K562 (cell line): ENCODE results near the gene LNPEP. TPM values are rescaled to one million over a fixed set of nuclear protein-coding genes. Genes with fewer than 3 reads are reported as not detected.

Experiments
- ATAC-seq: fragments of 200-7000 bp; cut with Tn5 transposase; 3 replicates; pipeline ENCODE4 v1.9.1; 2020; ENCODE audit warnings: moderate library complexity
- BruUV-seq: library from RNA; stranded (reverse); fragments of 400-500 nt; replicated peaks from 2 replicates; lab custom pipeline; 2021; lab: Mats Ljungman, UMichigan
- CTCF ChIA-PET: fragments of 300-600 bp; formaldehyde crosslinking; extraction: SDS; loops from one replicate; lab custom pipeline; 2021; ENCODE audit warnings: low intra/inter-chr PET ratio; lab: Yijun Ruan, JAX
- POLR2A ChIA-PET: fragments of 300-600, 350-650 bp; sonication (Branson Sonifier 250); formaldehyde crosslinking; extraction: SDS; loops from one replicate; lab custom pipeline; 2021; ENCODE audit warnings: antibody characterized with exemption, inconsistent platforms; lab: Yijun Ruan, JAX
- DNase-seq, 4 experiments: peaks; one replicate each; pipeline versions ENCODE4 v3.0.0 to v3.0.0-alpha.2; 2011 to 2018; ENCODE audit warnings: low spot score in 3 of 4, mixed read lengths in 3 of 4; ENCODE audit errors: extremely low read depth in 1 of 4
- FAIRE-seq: peaks from 2 replicates; lab custom pipeline; 2011; peaks lifted over from hg19 to GRCh38; lab: Jason Lieb, UNC
- H2AFZ ChIP-seq: 2 replicates; pipeline ENCODE4 v1.6.0; 2011; ENCODE audit warnings: low read depth, low read length, control low read depth, inconsistent platforms
- H3K27ac ChIP-seq: fragments of 200-600 bp; 3 replicates; pipeline ENCODE4 v1.8.0; 2011; ENCODE audit warnings: low read depth, mild to moderate bottlenecking, control low read depth, inconsistent platforms, low read length, moderate library complexity, mixed read lengths; ENCODE audit errors: extremely low read depth
- H3K27me3 ChIP-seq, 2 experiments: fragments of 300-600 bp in 1 of 2; 2 replicates in 1 of 2; 3 replicates in 1 of 2; pipeline versions ENCODE4 v1.6.0 to v1.8.0; 2011; ENCODE audit warnings: inconsistent platforms in 2 of 2, low read length in 2 of 2, mild to moderate bottlenecking in 1 of 2, mixed read lengths in 1 of 2, moderate library complexity in 1 of 2; ENCODE audit not compliant: control insufficient read depth in 2 of 2, insufficient read depth in 2 of 2
- H3K36me3 ChIP-seq: fragments of 300-600 bp; 3 replicates; pipeline ENCODE4 v1.8.0; 2011; ENCODE audit warnings: mild to moderate bottlenecking, low read length, inconsistent platforms; ENCODE audit not compliant: control insufficient read depth, insufficient read depth
- H3K4me1 ChIP-seq, 2 experiments: fragments of 200-600 bp in 1 of 2; replicated peaks in 1 of 2; 2 replicates in 1 of 2; 3 replicates in 1 of 2; pipeline versions ENCODE4 v1.5.1 to v1.8.0; 2011; ENCODE audit warnings: inconsistent platforms in 2 of 2, low read length in 2 of 2, mild to moderate bottlenecking in 1 of 2, mixed read lengths in 1 of 2, moderate library complexity in 1 of 2; ENCODE audit not compliant: control insufficient read depth in 2 of 2, insufficient read depth in 2 of 2
- H3K4me2 ChIP-seq: 2 replicates; pipeline ENCODE4 v1.6.1; 2011; ENCODE audit warnings: low read length, control low read depth, inconsistent platforms, mixed read lengths; ENCODE audit not compliant: insufficient read depth
- H3K4me3 ChIP-seq: fragments of 200-600 bp; sonication (generic), shearing (Covaris generic); 2 replicates; pipeline ENCODE4 v1.5.1; 2016; ENCODE audit warnings: control low read depth, inconsistent platforms
- H3K79me2 ChIP-seq: fragments of 200-600 bp; 3 replicates; pipeline ENCODE4 v1.8.0; 2011; ENCODE audit warnings: low read length, inconsistent platforms; ENCODE audit not compliant: control insufficient read depth, insufficient read depth
- H3K9ac ChIP-seq, 2 experiments: 2 replicates each; pipeline versions ENCODE4 v1.6.0 to v1.6.1; 2011; ENCODE audit warnings: low read depth in 2 of 2, low read length in 2 of 2, control low read depth in 1 of 2, inconsistent platforms in 1 of 2, mild to moderate bottlenecking in 1 of 2, mixed read lengths in 1 of 2; ENCODE audit not compliant: insufficient read depth in 1 of 2
- H3K9me1 ChIP-seq: one replicate; pipeline ENCODE4 v1.6.0; 2011; ENCODE audit warnings: inconsistent platforms, mild to moderate bottlenecking, low read length, moderate library complexity; ENCODE audit not compliant: control insufficient read depth, insufficient read depth
- H3K9me3 ChIP-seq: replicated peaks from 2 replicates; pipeline ENCODE4 v1.5.1; 2011; ENCODE audit warnings: low read depth, low read length, inconsistent platforms; ENCODE audit not compliant: control insufficient read depth, insufficient read depth
- H4K20me1 ChIP-seq: replicated peaks from 2 replicates; pipeline ENCODE4 v1.6.1; 2011; ENCODE audit warnings: low read length, inconsistent platforms, mixed read lengths; ENCODE audit not compliant: control insufficient read depth, insufficient read depth
- GATA2 ChIP-seq: sonication (generic); formaldehyde crosslinking; IDR thresholded peaks from 2 replicates; pipeline ENCODE4 v1.4.0; 2020; ENCODE audit warnings: mild to moderate bottlenecking, missing genetic modification reagents
- NFATC3 ChIP-seq: fragments of 450-650 bp; IDR thresholded peaks from 2 replicates; pipeline ENCODE4 v1.6.1; 2017; ENCODE audit warnings: mild to moderate bottlenecking
- RAD51 ChIP-seq: fragments of 450-650 bp; IDR thresholded peaks from 2 replicates; pipeline ENCODE4 v1.7.1; 2016; ENCODE audit warnings: low read depth, mild to moderate bottlenecking, borderline replicate concordance
- SMARCA5 ChIP-seq: fragments of 450-650 bp; IDR thresholded peaks from 2 replicates; pipeline ENCODE4 v1.6.1; 2016
- XRCC4 ChIP-seq: IDR thresholded peaks from one replicate; pipeline ENCODE4 v1.6.1; 2011; ENCODE audit not compliant: insufficient read depth, insufficient read length; ENCODE audit errors: extremely low read depth
- ZNF197 ChIP-seq: fragments of 200-800 bp; sonication (Bioruptor generic); IDR thresholded peaks from 2 replicates; pipeline ENCODE4 v1.6.1; 2016; ENCODE audit warnings: low read depth, missing genetic modification characterization, missing compliant biosample characterization
- WGBS: fragments of 100-300 bp; shearing (Covaris generic); methylation state at CpG from one replicate; pipeline ENCODE4 v1.1.6; 2016; ENCODE audit warnings: low coverage, mixed read lengths; ENCODE audit not compliant: insufficient coverage; ENCODE audit errors: missing lambda C conversion rate; 5-methylcytosine and 5-hydroxymethylcytosine counted together
- in situ Hi-C: fragments of 300-500 bp; cut with MboI; formaldehyde crosslinking; loops from 4 replicates; pipeline ENCODE4 v1.15.0; 2018; ENCODE audit warnings: inconsistent platforms, mixed read lengths
- intact Hi-C: fragments of 100-400 bp; cut with micrococcal nuclease; formaldehyde crosslinking; loops from 2 replicates; pipeline ENCODE4 v1.14.2; 2022
- polyA plus RNA-seq, 8 experiments: library from polyadenylated mRNA; depleted of rRNA in 4 of 8; stranded (reverse) in 5 of 8; unstranded in 3 of 8; fragments of >200 nt; fragmentation: Nextera tagmentation in 2 of 8; fragmentation: Illumina TruSeq in 1 of 8; extraction: Ambion mirVana in 2 of 8; extraction: Trizol in 1 of 8; gene quantifications; 2 replicates each; pipeline versions ENCODE4 v1.2.1 to v1.2.3, GENCODE V29; 2011 to 2014; ENCODE audit warnings: inconsistent platforms in 1 of 8, missing spikeins in 1 of 8
- total RNA-seq, 7 experiments: library from RNA; depleted of rRNA in 6 of 7; stranded (reverse); fragments of >200 nt in 6 of 7; fragmentation: Illumina TruSeq in 2 of 7; extraction: Trizol in 2 of 7; gene quantifications; 2 replicates each; pipeline versions ENCODE4 v1.2.1 to v1.2.3, GENCODE V29; 2011 to 2021; ENCODE audit warnings: low replicate concordance in 1 of 7
- TF ChIP-seq, protein P1 (sequence below): conservative IDR thresholded peaks from 2 replicates; pipeline ENCODE4 v1.6.1; 2011; ENCODE audit warnings: low read depth, mild to moderate bottlenecking, low read length; ENCODE audit not compliant: control insufficient read depth

LNPEP gene
- total and polyA plus RNA-seq, 9 of the 15 experiments (the other 6 are each of a cell fraction or from before 2014, with no cell fraction given), result 2.6 to 27.9 (median 11.2) TPM

DNA sequence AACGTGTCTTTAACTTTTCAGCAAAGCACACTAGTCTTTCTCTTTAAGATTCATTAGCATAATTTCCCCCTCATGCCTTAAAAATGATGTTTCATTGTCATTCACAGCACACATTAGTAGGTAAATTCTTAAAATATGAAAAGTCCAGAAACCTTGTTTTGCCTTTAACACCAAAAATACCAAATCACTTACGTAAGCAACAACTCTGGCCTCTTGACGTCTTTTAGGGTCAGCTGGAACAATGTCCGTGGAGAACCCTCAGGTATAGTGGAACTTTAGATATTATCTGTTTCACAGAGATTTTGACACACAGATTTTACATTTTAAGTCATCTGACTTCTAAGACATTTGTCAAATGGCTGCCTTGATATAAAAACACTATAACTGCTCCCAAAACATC lies 30.9 kb downstream of the LNPEP start:
- no TSS peak for BruUV-seq
- peaks cover 0 to 9% of the 10 kb centered on the region in 2 experiments; a peak in 2 of 5 replicates for H3K4me1 ChIP-seq
- POLR2A ChIA-PET, result no interaction called here
- DNase-seq, result no peak
- no peak overlapping the region for H3K4me2 ChIP-seq
- H3K9me3 ChIP-seq, result no peaks in the 10 kb centered on the region
- FAIRE-seq, result no peak
- H3K27ac ChIP-seq, result no peak overlapping the region
- 75% methylated on average over 4 of the region's 4 CpGs for WGBS
- in situ Hi-C loops, result no loop called here
- no peaks in the 10 kb centered on the region for H3K36me3 ChIP-seq
- H3K79me2 ChIP-seq, result peaks cover 27% of the 10 kb centered on the region
- no peak overlapping the region for H3K4me3 ChIP-seq
- no peaks in the 10 kb centered on the region for H4K20me1 ChIP-seq
- no peaks in the 10 kb centered on the region for H3K27me3 ChIP-seq
- H2AFZ ChIP-seq, result no peak overlapping the region
- no peak overlapping the region for H3K9ac ChIP-seq
- no peaks in the 10 kb centered on the region for H3K9me1 ChIP-seq
- CTCF ChIA-PET, result no interaction called here
- intact Hi-C loops, result no loop called here
- TF ChIP-seq ZNF197, result no peak
- TF ChIP-seq, protein P1, sequence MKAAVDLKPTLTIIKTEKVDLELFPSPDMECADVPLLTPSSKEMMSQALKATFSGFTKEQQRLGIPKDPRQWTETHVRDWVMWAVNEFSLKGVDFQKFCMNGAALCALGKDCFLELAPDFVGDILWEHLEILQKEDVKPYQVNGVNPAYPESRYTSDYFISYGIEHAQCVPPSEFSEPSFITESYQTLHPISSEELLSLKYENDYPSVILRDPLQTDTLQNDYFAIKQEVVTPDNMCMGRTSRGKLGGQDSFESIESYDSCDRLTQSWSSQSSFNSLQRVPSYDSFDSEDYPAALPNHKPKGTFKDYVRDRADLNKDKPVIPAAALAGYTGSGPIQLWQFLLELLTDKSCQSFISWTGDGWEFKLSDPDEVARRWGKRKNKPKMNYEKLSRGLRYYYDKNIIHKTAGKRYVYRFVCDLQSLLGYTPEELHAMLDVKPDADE, result no peak
- TF ChIP-seq NFATC3, result no peak
- no peak for TF ChIP-seq XRCC4
- TF ChIP-seq RAD51, result no peak
- TF ChIP-seq GATA2 (CRISPR knock-in tag), result no peak
- no peak for TF ChIP-seq SMARCA5
- ATAC-seq, result no peak
